HUES6 (cell line): Measurements from ENCODE around the gene CDK17.

Experiments
- H3K27ac ChIP-seq: 2 replicates; pipeline ENCODE4 v1.7.0; 2013; ENCODE audit warnings: low read depth, mild to moderate bottlenecking, low read length, inconsistent platforms
- H3K27me3 ChIP-seq: 2 replicates; pipeline ENCODE4 v1.6.1; 2013; ENCODE audit warnings: low read length; ENCODE audit not compliant: control insufficient read depth, insufficient read depth
- H3K36me3 ChIP-seq: 2 replicates; pipeline ENCODE4 v1.6.1; 2013; ENCODE audit warnings: low read length; ENCODE audit not compliant: control insufficient read depth, insufficient read depth
- H3K4me1 ChIP-seq: 2 replicates; pipeline ENCODE4 v1.6.1; 2013; ENCODE audit warnings: low read length; ENCODE audit not compliant: control insufficient read depth, insufficient read depth
- H3K4me3 ChIP-seq: 2 replicates; pipeline ENCODE4 v1.5.1; 2013; ENCODE audit warnings: low read depth, low read length
- H3K9ac ChIP-seq: one replicate; pipeline ENCODE4 v1.6.1; 2013; ENCODE audit warnings: mild to moderate bottlenecking, low read length
- H3K9me3 ChIP-seq: 2 replicates; pipeline ENCODE4 v1.6.1; 2013; ENCODE audit warnings: low read depth, low read length; ENCODE audit not compliant: control insufficient read depth, insufficient read depth

The CDK17 gene

DNA sequence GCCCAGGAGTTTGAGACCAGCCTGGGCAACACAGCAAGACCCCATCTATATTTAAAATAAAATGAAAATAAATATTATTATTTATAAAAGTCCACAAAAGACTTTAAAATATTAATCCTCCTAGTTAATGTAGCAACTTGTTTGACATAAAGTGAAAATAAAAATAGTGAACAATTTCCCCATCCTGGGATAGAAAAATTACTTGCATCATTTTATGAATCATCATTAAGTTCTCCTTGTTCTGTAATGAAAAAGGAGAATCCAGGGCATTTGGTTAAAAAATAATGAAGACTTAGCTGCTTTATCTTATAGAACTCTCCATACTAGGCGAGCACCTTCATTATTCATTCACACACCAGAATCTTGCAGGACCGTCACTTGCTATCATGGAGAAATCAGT is 140.0 kb downstream of the CDK17 start:
- Histone ChIP-seq H3K27ac (no peak overlapping the region), H3K4me3 (no peak overlapping the region), H3K27me3 (no peaks in the 10 kb centered on the region), H3K4me1 (peaks cover 29% of the 10 kb centered on the region), H3K36me3 (peaks cover 21% of the 10 kb centered on the region), H3K9me3 (no peaks in the 10 kb centered on the region), H3K9ac (no peak overlapping the region)

DNA sequence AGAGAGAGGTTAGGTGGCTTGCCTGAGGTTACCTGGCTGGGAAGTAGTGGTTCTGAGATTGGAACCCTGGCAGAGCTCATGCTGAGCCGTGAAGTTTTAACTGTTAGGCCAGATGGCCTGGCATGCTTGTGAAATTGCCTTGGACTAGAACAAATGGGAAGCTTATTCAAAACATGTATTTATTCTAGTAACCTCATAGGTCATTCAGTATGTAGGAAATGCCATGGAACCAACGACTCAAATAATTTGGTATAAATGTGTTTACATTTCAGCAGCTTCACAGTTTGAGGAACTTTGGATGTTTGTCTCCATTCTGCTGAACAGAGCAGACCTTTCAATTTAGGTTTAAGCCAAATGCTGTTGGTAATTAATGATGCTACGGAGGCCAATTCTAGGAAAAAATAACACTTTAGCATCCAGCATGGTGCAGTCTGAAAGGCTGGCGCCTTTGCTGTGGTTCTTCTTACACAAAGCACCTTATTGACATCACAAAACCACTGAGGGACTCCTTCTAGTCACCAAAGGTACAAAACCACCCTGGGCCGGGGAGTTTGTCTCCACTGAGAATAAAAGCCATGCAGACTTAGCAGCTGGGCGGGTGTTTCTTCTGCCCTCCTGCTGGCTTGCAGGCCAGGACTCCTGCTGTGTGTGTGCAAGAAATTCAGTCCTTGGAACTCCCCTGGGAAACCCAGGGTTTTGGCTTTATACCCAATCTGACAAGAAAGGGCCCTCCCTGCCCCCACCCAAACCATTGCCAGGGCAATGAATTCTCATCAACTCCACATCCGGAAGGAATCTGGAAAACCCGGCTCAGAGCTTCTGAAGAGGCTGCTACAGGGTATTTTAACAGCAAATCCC is 141.9 kb downstream of the CDK17 start:
- Histone ChIP-seq H3K4me1 (peaks cover 24% of the 10 kb centered on the region), H3K36me3 (peaks cover 18% of the 10 kb centered on the region), H3K9me3 (no peaks in the 10 kb centered on the region), H3K4me3 (no peak overlapping the region), H3K27me3 (no peaks in the 10 kb centered on the region), H3K9ac (peak overlapping the region; percentile 9), H3K27ac (peak overlapping the region; percentile 76; the same call in 1 of the 2 replicates)

DNA sequence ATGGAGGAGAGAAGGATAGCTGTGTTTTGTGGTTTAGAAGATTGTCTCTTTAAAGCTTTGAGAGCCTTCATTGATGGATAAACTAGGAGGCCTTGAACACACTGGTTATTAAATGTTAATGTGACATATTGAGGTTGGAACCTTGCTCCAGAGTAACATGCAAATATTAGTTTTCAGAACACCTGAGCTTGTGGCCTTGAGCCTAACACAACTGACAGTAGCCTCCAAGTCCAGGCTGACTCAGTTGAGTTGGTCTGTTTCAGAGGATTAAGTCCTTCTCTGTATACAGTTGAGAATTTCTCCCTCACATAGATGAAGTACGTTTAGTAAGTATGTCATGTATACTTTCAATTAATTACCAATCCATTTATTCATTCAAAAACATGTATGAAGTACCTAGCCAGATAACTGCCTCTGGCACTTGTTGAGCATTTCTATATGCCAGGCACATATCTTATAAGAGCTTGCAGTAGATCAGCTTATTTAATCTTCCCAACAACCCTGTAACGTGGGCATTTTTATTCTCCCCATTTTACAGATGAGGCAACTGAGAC is 142.6 kb downstream of the CDK17 start:
- Histone ChIP-seq H3K9me3 (no peaks in the 10 kb centered on the region), H3K36me3 (peaks cover 17% of the 10 kb centered on the region), H3K4me3 (no peak overlapping the region), H3K4me1 (peaks cover 24% of the 10 kb centered on the region), H3K27ac (no peak overlapping the region), H3K9ac (no peak overlapping the region), H3K27me3 (no peaks in the 10 kb centered on the region)

DNA sequence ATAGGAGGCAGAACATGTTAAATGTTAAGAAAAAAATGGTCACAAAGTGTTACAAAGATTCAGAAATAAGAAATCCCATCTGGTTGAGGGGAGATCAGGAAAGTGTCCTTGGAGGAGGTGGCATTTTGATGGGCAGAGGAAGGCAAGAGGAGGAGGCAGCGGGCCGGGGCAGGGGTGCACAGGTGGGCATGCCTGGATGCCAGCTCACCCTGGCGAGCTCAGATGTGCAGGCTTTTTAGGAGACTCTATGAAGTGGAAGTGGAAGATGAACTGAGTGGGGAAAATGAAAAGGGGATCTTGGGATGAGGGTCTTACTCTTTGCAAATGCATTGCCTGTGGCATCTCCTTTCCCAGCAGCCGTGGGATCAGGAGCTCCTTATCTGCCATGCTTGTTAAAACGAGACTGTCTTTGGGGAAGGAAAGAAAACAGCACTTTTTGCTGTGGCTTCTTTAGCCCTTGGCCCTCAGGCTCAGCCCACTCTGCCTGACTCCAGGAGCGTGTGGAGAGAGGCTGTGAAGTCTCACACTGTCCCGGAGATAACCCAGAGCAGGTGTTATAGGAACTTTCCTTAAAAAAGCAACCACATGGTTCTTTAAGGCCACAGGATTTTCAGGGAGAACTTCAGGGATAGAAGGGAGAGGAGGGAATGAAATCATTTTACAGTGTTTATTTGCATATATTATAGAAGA is 143.4 kb downstream of the CDK17 start:
- Histone ChIP-seq H3K36me3 (peaks cover 20% of the 10 kb centered on the region), H3K27ac (no peak overlapping the region), H3K4me1 (peaks cover 24% of the 10 kb centered on the region), H3K9me3 (no peaks in the 10 kb centered on the region), H3K4me3 (no peak overlapping the region), H3K9ac (no peak overlapping the region), H3K27me3 (no peaks in the 10 kb centered on the region)

DNA sequence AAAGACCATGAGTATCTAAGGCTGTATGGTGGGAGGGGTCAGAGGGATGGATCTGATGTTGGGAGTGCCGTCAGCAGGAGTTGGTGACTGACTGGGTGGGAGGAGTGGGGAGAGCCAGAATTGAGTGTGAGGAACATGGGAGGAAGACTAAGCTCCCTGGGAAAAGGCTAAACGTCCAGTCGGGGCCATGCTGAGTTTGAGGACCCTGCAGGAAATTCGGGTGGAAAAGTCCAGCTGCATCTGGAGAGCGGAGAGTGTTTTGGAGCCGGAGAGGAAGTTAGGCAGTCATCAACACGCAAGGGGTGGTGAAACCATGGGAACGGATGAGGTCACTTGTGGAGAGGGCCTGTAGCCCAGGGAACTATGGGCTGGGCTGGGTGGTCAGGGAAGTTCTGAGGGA is 145.2 kb downstream of the CDK17 start:
- no peaks in the 10 kb centered on the region for H3K27me3 ChIP-seq
- H3K9me3 ChIP-seq = no peaks in the 10 kb centered on the region
- no peak overlapping the region for H3K27ac ChIP-seq
- H3K9ac ChIP-seq = no peak overlapping the region
- H3K4me3 ChIP-seq = no peak overlapping the region
- H3K4me1 ChIP-seq = peaks cover 24% of the 10 kb centered on the region
- H3K36me3 ChIP-seq = peaks cover 22% of the 10 kb centered on the region

DNA sequence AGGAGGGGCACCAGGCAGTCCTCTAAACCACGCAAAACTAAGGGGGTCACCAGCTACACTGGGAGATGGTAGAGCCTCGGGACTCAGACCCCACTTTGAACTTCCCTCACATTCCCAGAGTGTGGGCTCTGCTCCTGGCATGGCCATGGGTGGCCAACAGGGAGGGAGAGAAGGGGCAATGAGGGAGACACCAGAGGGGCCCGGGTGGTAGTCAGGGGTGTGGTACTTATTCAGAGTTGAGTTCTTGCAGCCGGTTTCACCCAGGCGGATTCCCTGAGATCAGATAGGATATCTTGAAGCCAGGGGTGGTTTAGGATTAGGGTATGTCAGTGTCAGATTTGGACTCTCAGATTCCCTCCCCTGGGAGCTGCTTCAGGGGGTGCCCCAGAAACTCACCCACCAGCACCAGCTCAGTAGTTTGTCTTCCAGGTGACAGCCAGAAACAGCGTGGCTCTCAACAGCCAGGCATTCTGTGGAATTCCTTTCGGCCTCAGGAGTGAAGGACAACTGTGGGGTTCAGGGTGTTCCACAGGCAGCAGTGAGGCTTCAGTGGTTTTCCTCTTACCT is 150.0 kb downstream of the CDK17 start:
- no peaks in the 10 kb centered on the region for H3K9me3 ChIP-seq
- peaks cover 43% of the 10 kb centered on the region for H3K36me3 ChIP-seq
- H3K4me3 ChIP-seq = no peak overlapping the region
- H3K27ac ChIP-seq = no peak overlapping the region
- no peaks in the 10 kb centered on the region; the same call in 1 of the 2 replicates for H3K4me1 ChIP-seq
- peak overlapping the region; percentile 7 for H3K9ac ChIP-seq
- no peaks in the 10 kb centered on the region for H3K27me3 ChIP-seq

DNA sequence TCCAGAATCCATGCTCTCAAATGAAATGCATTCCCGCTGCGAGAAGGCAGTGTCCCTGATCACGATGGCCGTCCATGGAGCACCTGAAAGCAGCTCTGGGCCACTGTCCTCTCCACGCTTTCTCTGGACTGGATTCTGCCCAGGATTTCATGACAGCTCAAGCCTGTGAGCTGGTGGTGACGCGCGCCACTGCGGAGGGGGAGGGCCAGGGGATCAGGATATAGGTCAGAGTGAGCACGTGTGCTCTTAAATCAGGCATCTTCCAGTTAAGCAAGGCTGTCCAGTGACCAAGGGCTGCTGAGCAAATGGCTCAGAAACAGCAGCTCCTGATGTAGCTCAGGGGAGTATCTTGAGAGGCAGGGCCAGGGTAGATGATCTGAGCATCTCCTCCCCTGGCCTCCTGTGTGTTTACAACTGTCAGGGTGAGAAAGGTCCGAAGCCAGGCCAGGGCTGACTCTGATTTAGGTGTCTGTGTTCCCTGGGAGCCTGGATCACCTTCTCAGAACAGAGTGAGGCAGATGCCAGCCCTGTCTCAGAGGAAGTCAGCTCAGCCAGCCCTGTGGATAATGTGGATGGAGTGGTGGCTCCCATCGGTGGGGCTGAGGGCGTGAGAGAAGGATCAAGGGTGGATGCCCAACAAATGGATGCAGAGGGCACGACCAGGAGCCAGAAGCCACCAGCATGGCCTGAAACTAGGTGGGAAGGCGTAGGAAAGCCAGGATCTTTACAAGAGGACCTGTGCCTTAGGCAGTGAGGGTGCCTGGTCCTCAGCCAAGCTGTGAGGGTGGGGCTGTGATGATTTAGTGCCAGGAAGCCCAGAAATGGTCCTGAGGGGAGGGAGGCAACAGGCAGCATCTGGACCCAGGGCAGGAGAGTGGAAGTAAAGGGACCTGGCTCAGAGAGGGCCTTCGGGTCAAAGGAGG is 150.8 kb downstream of the CDK17 start:
- no peak overlapping the region for H3K4me3 ChIP-seq
- no peaks in the 10 kb centered on the region for H3K9me3 ChIP-seq
- peak overlapping the region; percentile 7 for H3K9ac ChIP-seq
- no peak overlapping the region for H3K27ac ChIP-seq
- H3K27me3 ChIP-seq = no peaks in the 10 kb centered on the region
- H3K4me1 ChIP-seq = no peaks in the 10 kb centered on the region
- peaks cover 43% of the 10 kb centered on the region for H3K36me3 ChIP-seq

DNA sequence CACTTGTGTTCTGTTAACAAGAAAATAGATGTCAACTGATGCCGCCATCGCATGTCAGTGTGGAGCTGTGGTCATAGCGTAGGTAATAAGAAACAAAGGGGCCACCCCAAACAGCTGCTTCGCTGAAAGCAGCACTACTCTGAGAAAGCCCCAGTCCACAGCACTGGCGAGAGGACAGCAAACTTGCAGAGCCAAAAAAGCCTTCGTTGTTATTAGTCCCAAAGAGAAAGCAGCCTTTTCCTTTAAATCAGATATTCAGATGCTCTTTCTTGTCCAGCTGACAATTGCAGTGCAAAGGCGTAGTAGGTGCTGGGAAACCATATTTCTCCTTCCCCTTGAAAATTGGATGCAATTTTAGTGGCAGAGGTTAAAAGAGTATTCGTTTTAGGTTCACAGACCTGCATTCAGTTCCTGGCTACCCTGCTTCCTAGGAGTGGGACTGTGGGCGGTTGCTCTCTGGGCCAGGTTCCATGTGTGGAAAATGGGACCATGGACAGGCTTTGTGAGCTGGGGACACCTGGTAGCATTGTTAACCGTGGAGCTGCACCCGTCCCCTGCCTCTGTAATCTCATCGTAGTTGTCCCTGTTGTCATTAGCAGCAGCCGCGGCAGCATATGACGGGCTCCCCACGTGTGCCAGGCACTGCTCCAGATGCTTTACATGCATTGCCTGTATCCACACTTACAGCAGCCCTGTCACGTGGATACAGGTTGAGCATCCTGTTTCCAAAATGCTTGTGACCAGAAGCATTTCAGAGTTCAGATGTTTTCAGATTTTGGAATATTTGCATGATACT is 151.9 kb downstream of the CDK17 start:
- Histone ChIP-seq H3K27ac (no peak overlapping the region), H3K4me1 (no peaks in the 10 kb centered on the region), H3K9ac (no peak overlapping the region), H3K27me3 (no peaks in the 10 kb centered on the region), H3K4me3 (no peak overlapping the region), H3K36me3 (peaks cover 43% of the 10 kb centered on the region), H3K9me3 (no peaks in the 10 kb centered on the region)

DNA sequence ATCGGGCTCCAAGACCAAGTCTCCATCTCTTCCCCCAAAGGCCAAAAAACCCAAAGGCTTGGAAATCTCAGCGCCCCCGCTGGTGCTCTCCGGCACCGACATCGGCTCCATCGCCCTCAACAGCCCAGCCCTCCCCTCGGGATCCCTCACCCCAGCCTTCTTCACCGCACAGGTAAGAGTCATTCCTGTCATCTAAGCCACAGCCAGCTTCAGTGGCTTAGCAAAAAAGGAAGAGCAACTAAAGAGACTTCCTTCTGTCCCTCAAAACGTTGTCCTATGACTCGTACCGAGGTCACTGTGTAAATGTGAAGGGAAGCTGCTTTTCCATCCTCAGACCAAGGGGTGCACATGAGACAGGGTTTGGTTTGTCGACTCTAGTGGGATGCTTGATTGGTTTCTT is 152.7 kb downstream of the CDK17 start:
- Histone ChIP-seq H3K9ac (no peak overlapping the region), H3K36me3 (peaks cover 43% of the 10 kb centered on the region), H3K27me3 (no peaks in the 10 kb centered on the region), H3K9me3 (no peaks in the 10 kb centered on the region), H3K27ac (no peak overlapping the region), H3K4me1 (no peaks in the 10 kb centered on the region), H3K4me3 (no peak overlapping the region)
